ENCODE results near the gene KLF2.
"Not testable (repeated sequence)": the region's sequence is repeated elsewhere in the genome, so short reads cannot be mapped to it uniquely, and the experiment has no call there.

Gene KLF2

DNA sequence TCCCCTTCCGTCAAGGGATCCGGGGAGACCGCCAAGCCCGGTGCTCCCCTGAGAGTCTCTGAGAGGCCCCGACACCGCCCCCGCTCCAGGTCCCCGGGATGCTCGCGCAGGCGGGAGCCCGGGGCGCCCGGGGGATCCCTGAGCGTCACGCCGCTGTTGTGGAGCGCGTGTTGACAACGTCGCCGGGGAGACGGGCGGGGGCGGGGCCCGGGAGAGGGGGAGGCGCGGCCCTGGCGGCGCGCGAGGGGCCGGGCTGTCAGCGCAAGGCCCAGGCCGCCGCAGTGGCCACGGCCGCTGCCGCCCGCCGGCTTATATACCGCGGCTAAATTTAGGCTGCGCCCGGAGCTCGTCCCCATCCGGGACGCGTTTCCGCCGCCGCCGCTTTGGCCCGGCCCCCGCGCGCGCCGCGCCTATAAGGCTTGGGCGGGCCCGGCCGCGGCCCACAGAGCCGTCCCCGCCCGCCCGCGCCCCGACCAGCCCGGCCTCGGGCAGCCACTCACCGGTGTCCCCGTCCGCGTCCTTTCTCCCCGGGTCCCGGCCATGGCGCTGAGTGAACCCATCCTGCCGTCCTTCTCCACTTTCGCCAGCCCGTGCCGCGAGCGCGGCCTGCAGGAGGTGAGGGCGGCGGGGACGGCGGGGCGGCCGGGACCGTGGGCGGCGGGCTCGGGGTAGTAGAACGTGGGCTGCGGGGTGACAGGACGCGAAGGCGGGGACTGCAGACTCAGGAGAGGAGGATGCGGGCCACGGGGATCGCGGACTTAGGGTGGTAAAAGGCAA is at the start of gene KLF2:
KLF2 (plus strand) TSS at position 443 of the 777 bp plus-strand sequence; CDS start at position 541, 98 bp downstream.
- DNase-seq (ENCODE audit: low read depth): peak; percentile 87

- DNase-seq (ENCODE audit: low read depth): no peak
These were observed 44.3 kb upstream of the KLF2 start for GRCh38 chr19:16280306-16280705.

DNA sequence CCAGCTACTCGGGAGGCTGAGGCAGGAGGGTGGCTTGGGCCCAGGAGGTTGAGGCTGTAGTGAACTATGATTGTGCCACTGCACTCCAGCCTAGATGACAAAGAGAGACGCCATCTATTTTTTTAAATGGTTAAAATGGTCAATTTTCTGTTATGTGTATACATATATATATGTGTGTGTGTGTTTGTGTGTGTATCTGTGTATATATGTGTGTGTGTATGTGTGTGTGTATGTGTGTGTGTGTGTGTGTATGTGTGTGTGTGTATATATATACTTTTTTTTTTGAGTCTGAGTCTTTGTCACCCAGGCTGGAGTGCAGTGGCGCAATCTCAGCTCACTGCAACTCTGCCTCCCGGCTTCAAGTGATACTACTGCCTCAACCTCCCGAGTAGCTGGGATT is 42.9 kb upstream of the KLF2 start:
- DNase-seq (ENCODE audit: low read depth): no peak

DNA sequence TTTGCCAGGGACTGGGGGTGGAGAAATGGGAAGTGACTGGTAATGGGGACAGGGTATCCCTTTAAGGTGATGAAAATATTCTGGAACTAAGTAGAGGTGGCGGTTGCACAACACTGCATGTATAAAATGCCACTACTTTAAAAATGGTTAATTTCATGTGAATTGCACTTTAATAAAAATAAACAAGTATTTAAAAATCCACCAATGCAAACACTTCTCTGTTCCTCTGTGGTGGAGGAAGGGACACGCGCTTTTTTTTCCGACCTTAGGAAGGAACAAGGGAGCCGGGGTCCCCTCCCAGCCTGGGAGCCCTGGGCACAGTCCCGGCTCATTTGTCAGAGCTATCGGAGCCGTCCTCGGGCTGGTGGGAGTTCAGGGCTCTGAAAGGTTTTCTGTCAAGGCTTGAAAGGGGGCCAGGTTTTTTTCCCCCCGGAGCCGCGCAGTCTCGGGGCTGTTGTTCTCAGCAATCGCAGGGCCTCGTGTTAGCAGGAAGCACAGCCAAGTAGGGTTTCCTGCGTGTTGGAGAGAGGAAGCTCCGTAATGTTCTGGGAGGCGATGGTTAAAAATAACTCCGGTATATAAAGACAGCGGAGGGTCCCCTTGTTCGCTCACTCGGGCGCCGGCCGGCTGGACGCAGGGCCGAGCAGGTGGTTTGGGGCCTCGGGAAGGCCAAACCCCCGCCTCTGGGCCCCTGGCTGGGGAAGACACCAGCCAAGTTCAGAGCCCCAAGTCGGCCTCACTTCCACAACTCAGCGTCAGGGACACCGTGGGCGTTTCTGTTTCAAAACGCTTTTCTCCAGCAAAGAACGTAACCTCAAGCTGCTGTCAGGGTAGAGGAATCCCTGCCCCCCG is 41.2 kb upstream of the KLF2 start:
- peak; percentile 33 for DNase-seq (ENCODE audit: low read depth)

- no peak for DNase-seq (ENCODE audit: low read depth)
These were observed 40.1 kb upstream of the KLF2 start for GRCh38 chr19:16284505-16284904.

- DNase-seq (ENCODE audit: low read depth): not testable (repeated sequence)
These were observed 39.5 kb upstream of the KLF2 start for GRCh38 chr19:16285079-16285478.

- DNase-seq (ENCODE audit: low read depth): no peak
These were observed 38.7 kb upstream of the KLF2 start for GRCh38 chr19:16285769-16286498.

GRCh38 chr19:16288544-16288943 is 36.1 kb upstream of the KLF2 start:
- DNase-seq (ENCODE audit: low read depth): no peak

- DNase-seq (ENCODE audit: low read depth): no peak
These were observed 35.0 kb upstream of the KLF2 start for GRCh38 chr19:16289594-16289993.

DNA sequence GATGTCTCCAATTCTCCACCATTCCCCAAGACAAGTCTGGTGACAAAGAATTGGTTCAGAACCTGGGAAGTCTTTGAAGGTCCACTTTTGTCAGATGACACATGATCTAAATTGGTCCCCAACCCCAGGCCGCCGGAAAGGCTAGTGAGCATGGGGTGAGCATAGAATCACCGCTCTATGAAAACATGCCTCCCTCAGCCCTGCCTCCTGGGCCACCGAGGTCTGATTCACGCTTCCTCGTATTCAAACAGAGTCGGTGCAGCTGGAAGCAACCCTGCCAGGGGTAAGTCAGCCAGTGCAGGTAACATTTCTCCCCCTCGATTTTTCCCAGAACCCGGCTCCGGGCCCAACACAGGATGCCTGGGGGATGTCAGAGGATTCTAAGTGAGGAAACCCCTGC is 33.9 kb upstream of the KLF2 start:
- DNase-seq (ENCODE audit: low read depth): no peak

DNA sequence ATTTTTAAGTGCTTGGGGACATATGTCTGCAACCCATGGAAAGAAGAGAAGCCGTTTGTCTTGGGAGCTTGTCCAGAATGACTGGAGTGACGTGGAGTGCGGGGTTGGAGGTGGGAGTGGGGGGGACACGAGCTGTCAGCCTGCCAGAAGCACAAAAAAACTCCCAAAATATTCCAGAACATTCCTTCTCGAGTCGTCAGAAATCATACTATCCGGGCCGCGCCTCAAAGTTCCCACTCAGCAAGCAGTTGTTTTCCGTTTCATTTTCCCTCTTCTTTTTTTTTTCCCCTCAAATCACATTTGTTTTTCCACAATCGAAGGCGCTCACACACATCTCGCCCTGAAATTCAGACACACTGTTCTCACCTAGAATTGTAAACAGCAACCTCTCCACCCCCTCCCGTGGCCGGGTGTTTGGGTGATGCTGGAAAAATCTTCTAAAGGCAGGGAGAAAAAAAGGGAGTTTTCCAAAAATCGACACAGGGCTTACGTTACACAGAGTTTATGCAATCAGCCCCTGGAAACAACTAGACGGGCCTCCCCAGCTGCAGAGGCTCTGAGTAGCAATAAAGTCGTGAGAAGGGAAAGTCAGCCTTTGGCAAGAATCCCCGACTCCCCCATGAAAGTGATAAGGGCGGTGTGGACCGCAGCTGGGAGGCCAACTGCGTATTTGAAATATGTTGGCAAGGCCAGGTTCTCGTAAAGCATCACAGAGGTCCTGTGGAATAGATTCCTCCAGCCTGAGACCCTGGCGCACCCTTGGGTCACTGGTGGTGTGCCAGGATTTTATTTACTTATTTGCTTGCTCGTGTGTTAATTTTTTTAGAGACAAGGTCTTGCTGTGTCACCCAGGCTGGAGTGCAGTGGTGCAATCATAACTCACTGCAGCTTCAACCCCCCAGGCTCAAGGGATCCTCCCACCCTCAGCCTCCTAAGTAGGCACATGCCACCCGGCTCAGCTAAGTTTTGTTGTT is 31.2 kb upstream of the KLF2 start:
- peak; percentile 92 for DNase-seq (ENCODE audit: low read depth)

DNA sequence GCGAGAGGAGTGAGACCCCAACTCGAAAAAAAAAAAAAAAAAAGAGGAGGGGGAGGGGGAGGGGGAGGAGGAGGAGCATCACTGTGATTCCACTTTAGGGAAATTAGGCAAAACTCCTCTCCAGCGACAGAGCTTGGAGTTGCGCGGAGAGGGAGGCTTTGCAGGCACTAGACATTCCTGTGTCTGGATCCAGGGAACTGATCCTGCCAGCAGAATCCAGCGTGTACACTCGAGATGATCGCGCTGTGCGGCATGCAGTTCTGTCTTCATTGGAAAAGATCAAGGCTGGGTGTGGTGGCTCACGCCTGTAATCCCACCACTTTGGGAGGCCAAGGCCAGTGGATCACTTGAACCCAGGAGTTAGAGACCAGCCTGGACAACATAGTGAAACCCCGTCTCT is 29.6 kb upstream of the KLF2 start:
- DNase-seq (ENCODE audit: low read depth): no peak

- DNase-seq (ENCODE audit: low read depth): no peak
These were observed 27.9 kb upstream of the KLF2 start for GRCh38 chr19:16296713-16297112.

GRCh38 chr19:16297575-16298178 is 26.9 kb upstream of the KLF2 start:
- no peak for DNase-seq (ENCODE audit: low read depth)

GRCh38 chr19:16298334-16298733 is 26.3 kb upstream of the KLF2 start:
- DNase-seq (ENCODE audit: low read depth): no peak

- no peak for DNase-seq (ENCODE audit: low read depth)
These were observed 22.5 kb upstream of the KLF2 start for GRCh38 chr19:16301999-16302694.

DNA sequence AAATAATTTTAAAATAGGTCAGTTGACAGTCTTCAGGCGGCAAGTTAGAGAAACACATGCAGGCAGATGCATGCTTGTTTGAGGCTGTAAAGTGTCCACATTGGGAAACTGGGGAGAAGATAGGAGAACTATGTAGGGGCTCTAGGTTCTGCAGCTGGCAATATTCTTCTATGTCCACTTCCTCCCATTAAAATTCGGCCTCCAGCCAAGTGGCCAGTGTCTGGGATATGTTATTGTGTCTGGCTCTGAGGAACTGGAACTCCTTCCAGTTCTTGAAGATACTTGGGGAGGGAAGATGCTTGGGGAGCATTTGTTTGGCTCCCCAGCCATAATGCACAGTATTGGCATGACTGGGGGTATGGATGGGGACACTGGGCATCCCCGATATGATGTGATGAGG is 20.9 kb upstream of the KLF2 start:
- DNase-seq (ENCODE audit: low read depth): no peak

GRCh38 chr19:16304511-16304910 is 20.1 kb upstream of the KLF2 start:
- DNase-seq (ENCODE audit: low read depth): not testable (repeated sequence)

DNA sequence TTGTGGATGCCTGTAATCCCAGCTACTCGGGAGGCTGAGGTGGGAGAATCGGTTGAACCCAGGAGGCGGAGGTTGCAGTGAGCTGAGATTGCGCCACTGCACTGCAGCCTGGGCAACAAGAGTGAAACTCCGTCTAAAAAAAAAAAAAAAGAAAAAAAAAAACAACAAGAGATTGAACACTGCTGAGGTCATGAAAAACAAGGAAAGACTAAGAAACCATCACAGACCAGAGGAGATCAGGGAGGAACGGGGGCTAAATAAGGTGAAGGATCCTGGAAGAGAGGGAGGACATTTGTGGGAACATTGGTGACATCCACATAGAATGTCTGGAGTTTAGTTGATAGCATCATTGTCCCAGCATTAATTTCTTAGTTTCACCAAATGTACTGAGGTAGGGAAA is 19.6 kb upstream of the KLF2 start:
- not testable (repeated sequence) for DNase-seq (ENCODE audit: low read depth)

- no peak for DNase-seq (ENCODE audit: low read depth)
These were observed 17.8 kb upstream of the KLF2 start for GRCh38 chr19:16306728-16307402.

Data from stromal cell of bone marrow (primary cell).